Measurements from ENCODE around the gene KDM2A.

KDM2A gene

DNA sequence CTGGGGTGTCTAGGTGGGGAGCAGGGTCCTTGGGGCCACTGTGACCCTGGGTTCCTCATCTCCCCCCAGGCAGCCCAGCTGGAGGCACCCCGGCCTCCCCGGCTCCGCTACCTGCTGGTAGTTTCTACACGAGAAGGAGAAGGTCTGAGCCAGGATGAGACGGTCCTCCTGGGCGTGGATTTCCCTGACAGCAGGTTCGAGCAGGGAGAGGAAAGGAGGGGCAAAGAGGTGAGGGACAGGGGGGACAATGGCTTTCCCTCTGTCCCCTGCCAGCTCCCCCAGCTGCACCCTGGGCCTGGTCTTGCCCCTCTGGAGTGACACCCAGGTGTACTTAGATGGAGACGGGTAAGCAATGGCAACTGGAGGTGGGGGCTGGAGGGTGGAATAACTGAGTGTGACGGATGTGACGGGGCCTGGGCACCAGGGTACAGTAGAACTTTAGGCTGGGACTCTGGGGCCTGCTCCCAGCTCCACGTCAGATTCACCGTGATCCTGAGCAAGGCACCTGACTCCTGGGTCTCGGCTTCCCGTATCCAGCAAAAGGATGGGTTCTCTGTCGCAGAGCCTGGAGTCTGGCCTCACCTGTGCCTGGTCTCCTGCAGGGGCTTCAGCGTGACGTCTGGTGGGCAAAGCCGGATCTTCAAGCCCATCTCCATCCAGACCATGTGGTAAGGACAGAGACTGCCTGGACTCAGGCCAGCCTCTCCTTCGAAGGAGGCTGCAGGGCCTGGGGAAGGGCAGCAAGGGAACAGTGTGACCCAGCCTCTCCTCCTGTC lies 187.9 kb downstream of the KDM2A start:
- no peak for DNase-seq

DNA sequence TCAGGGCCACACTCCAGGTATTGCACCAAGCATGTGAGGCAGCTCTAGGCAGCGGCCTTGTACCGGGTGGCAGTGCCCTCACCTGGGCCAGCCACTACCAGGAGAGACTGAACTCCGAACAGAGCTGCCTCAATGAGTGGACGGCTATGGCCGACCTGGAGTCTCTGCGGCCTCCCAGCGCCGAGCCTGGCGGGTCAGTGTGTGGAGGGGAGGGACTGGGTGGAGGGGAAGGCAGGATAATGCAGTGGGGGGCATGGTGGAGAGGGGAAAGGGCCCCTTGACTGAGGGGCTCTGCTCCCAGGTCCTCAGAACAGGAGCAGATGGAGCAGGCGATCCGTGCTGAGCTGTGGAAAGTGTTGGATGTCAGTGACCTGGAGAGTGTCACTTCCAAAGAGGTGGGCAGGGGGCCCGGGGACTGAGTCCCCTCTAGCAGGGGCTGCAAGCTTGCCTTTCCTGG lies 188.5 kb downstream of the KDM2A start:
- DNase-seq = no peak

All from fibroblast of upper back skin (primary cell).